Activated T-cell treated with anti-CD3 and anti-CD28 coated beads, Interleukin-2, amount 50 U/mL, for 48 hours (primary cell): ENCODE data around the gene UTP11.
A peak's percentile ranks its signal among the peaks of the same experiment; 100 is the strongest.
"Not testable (repeated sequence)": the region's sequence is repeated elsewhere in the genome, so short reads cannot be mapped to it uniquely, and the experiment has no call there.

Experiments
- DNase-seq, 2 experiments: peaks; one replicate each; pipeline ENCODE4 v3.0.0-alpha.2; 2020

UTP11 gene

GRCh38 chr1:38028105-38028591, 15.6 kb downstream of the UTP11 start:
- DNase-seq, result peak; percentile 83 to 86

GRCh38 chr1:38028671-38029070, 16.1 kb downstream of the UTP11 start:
- no peak for DNase-seq

DNA sequence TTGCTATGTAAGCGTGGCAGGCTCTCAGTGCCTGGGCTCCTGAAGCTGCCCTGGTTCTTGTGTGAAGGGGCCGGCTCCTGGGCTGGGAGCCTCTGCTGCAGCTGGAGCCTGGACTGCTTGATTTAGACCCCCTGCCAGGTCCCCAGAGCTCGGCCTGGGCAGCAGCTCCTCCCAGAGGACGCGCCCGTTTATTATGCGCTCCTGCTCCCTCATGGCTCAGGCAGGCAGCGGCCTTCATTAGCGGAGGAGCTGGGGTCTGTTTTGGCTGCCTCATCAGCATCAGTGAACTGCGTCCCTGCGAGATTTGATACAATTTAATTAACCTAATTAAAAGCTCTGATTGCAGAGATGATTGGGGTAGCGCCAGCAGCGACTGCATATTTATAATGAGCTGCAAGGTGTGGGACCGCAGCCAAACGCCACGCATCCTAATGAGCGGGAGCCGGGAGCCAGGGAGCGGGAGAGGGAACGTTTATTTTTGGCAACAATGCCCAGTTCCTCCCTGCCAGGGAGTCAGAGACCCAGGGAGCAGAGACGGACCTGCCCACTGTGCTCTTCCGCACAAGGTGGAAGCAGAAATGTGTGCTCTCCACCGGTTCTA, 16.6 kb downstream of the UTP11 start:
- no peak for DNase-seq

DNA sequence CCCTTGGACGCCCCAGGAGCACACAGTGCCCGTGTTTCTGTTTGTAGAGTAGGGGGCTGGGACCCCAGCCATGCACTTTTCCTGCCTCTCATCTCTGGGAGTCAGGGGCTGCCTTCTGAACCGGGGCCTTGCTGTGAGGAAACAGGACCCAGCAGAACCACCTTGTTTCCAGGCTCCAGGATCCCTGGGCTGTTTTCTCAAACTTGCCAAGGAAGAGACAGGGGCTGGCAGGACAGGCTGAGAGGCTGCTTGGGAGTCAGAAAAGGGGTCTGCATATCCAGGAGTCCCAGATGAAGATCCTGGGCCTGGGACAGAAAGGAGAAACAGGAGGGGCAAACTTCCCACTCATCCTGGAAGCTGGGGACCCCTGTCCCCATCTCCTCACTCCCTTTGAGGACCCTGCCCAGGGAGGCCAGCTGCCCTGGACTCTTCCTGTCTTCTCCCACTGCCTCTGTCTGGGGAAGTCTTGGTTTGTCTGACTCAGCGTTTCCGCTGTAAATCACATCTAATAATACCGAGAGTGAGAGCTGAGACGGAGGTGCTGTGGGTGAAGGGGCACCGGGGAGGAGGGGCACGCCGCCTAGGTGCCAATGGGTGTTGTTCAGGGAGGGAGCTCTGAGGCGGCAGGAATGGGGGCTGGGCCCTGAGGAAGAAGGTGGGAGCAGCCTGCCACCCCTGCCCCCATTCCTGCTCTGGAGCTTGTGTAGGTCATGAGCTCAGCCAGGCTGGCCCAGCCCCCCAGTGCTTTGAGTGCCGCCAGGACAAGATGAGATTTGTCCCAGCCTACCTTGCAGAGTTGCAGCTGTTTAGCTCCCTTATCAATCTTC, 17.4 kb downstream of the UTP11 start:
- peak; percentile 84 to 89 for DNase-seq

GRCh38 chr1:38030596-38031512, 18.3 kb downstream of the UTP11 start:
- no peak for DNase-seq

- DNase-seq, result no peak
Measured at GRCh38 chr1:38031513-38031866, 19.0 kb downstream of the UTP11 start.

DNA sequence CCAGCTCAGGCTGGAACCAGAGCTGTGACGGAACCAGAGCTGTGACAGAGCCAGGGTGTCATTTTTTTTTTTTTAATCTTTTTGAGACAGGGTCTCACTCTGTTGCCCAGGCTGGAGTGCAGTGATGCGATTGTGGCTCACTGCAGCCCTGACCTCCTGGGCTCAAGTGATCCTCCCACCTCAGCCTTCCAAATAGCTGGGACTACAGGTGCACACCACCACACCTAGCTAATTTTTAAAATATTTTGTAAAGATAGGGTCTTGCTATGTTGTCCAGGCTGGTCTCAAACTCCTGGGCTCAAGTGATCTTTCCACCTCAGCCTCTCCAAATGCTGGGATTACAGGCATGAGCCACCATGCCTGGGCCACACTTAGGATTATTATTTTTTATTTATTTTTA, 20.5 kb downstream of the UTP11 start:
- not testable (repeated sequence) for DNase-seq

- no peak for DNase-seq
Measured at GRCh38 chr1:38034871-38035270, 22.3 kb downstream of the UTP11 start.

- no peak for DNase-seq
Measured at GRCh38 chr1:38037221-38037939, 24.8 kb downstream of the UTP11 start.

- DNase-seq, result no peak
Measured at GRCh38 chr1:38038861-38039260, 26.3 kb downstream of the UTP11 start.

- no peak for DNase-seq
Measured at GRCh38 chr1:38039331-38040088, 27.0 kb downstream of the UTP11 start.

- no peak for DNase-seq
Measured at GRCh38 chr1:38041936-38042834, 29.7 kb downstream of the UTP11 start.

DNA sequence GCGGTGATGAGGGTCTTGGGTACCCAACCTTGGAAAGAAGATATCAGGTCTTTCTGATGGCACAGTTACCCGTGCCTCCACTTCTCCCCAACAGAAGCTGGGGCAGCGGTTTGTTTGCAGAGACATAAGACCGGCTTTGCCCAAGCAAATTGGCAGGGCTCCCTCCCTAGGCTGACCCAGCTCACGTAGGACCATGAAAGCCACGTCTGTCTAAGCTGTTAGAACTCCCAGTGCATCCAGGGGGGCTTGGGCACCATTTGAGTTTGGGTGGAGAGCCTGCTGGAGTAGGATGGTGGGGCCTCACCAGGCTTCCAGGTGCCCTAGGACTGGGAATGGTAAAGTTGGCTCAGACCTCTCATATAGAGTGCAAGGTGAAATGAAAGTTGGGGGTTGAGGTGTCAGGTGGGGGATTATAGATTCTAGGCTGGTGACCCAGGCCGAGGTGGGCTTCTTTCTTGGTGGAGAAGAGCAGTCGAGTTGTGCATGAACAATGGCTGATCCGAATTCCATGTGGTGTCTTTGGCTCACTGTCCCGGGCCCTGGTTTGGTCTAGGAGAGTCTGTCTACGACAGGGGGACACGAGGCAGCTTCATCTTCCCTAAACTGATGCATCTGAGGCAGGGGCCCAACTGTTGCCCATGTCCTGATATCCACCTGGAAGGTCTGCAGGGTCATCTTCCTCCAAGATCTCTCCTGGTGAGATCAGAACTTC, 30.7 kb downstream of the UTP11 start:
- DNase-seq, result no peak

- peak in 1 of 2 experiments; percentile 36 for DNase-seq
Measured at GRCh38 chr1:38044221-38045215, 32.0 kb downstream of the UTP11 start.

- peak; percentile 46 to 52 for DNase-seq
Measured at GRCh38 chr1:38045401-38046332, 33.1 kb downstream of the UTP11 start.

- DNase-seq, result no peak
Measured at GRCh38 chr1:38046333-38046883, 33.9 kb downstream of the UTP11 start, which contains the start of gene POU3F1. POU3F1 (minus strand) TSS chr1:38046793; CDS start chr1:38046743, 50 bp downstream.
